Lower leg skin (tissue), 3 donors: ENCODE data around the gene TOR4A.

Source experiments
- POLR2A ChIP-seq, 2 donors: fragments of 450-650 bp; IDR thresholded peaks; one replicate each; pipeline ENCODE4 v1.6.1; 2016 to 2017; ENCODE audit warnings: antibody characterized with exemption in 2 of 2, mild to moderate bottlenecking in 1 of 2, moderate library complexity in 1 of 2
- TF ChIP-seq, protein P1 (sequence below), 3 donors: fragments of 450-650 bp; IDR thresholded peaks; one replicate each; pipeline ENCODE4 v1.5.1; 2016; ENCODE audit warnings: antibody characterized with exemption in 3 of 3, mild to moderate bottlenecking in 3 of 3, moderate library complexity in 2 of 3

DNA sequence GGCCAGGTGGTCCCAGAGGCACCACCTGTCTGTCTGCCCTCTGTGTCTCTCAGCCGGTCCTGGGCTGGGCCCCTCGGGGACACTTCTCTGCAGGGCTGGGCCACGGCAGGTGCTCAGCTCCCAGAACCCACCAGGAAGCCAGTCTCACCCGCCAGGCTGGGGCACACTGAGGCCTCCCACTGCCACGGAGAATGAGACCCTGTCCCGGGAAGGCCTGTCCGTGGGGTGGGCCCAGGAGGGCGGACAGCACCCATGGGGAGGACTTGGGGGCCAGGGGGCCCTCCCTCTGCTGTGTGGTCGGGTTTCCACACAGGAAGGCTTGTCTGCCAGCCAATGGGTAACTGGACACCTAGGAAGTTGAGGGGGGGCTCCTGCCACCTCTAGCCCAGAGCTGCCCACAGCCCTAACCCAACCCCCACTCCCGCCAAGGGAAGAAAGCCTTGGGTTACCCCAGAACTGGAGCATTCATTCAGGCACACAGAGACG is 40.5 kb upstream of the TOR4A start:
- TF ChIP-seq, protein P1, sequence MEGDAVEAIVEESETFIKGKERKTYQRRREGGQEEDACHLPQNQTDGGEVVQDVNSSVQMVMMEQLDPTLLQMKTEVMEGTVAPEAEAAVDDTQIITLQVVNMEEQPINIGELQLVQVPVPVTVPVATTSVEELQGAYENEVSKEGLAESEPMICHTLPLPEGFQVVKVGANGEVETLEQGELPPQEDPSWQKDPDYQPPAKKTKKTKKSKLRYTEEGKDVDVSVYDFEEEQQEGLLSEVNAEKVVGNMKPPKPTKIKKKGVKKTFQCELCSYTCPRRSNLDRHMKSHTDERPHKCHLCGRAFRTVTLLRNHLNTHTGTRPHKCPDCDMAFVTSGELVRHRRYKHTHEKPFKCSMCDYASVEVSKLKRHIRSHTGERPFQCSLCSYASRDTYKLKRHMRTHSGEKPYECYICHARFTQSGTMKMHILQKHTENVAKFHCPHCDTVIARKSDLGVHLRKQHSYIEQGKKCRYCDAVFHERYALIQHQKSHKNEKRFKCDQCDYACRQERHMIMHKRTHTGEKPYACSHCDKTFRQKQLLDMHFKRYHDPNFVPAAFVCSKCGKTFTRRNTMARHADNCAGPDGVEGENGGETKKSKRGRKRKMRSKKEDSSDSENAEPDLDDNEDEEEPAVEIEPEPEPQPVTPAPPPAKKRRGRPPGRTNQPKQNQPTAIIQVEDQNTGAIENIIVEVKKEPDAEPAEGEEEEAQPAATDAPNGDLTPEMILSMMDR (IDR thresholded peaks at IDR 0.05), result no peak
- TF ChIP-seq POLR2A (IDR thresholded peaks at IDR 0.05), result no peak
